PC-3 (cell line): ENCODE data around the gene NTNG1. TPM values are rescaled to one million over a fixed set of nuclear protein-coding genes. Genes with fewer than 3 reads are reported as not detected.

Experiments
- ATAC-seq: fragments of 200-7000 bp; cut with Tn5 transposase; 2 replicates; pipeline ENCODE4 v1.9.1; 2020; ENCODE audit warnings: mild to moderate bottlenecking, moderate library complexity
- BruUV-seq: library from RNA; stranded (reverse); fragments of 400-500 nt; replicated peaks from 2 replicates; lab custom pipeline; 2021; lab: Mats Ljungman, UMichigan
- CTCF ChIA-PET: fragments of 300-600 bp; sonication (Branson Sonifier 250); formaldehyde crosslinking; loops from one replicate; lab custom pipeline; 2022; ENCODE audit warnings: antibody characterized with exemption; lab: Charles Lee
- POLR2A ChIA-PET: fragments of 300-600 bp; sonication (Branson Sonifier 250); formaldehyde crosslinking; loops from one replicate; lab custom pipeline; 2022; ENCODE audit warnings: antibody characterized with exemption; ENCODE audit not compliant: unreplicated experiment; lab: Charles Lee
- DNase-seq: peaks from one replicate; pipeline ENCODE4 v3.0.0-alpha.2; 2015
- H2AFZ ChIP-seq: fragments of 300-600 bp; sonication (generic); 2 replicates; pipeline ENCODE4 v1.6.0; 2016; ENCODE audit warnings: antibody characterized with exemption, low read length
- H3F3A ChIP-seq: fragments of 300-600 bp; sonication (generic); one replicate; pipeline ENCODE4 v1.6.0; 2017; ENCODE audit warnings: antibody characterized with exemption, low read length, control low read depth, mild to moderate bottlenecking; ENCODE audit not compliant: unreplicated experiment
- H3K27ac ChIP-seq: fragments of 300-600 bp; sonication (generic); 2 replicates; pipeline ENCODE4 v1.5.1; 2016; ENCODE audit warnings: mild to moderate bottlenecking, low read length
- H3K27me3 ChIP-seq: fragments of 300-600 bp; sonication (generic); 2 replicates; pipeline ENCODE4 v1.6.1; 2016; ENCODE audit warnings: low read length, mixed read lengths
- H3K36me3 ChIP-seq: fragments of 300-600 bp; sonication (generic); 2 replicates; pipeline ENCODE4 v1.6.1; 2016; ENCODE audit warnings: low read depth, mixed run types, low read length, mixed read lengths
- H3K4me1 ChIP-seq: fragments of 300-600 bp; sonication (generic); 2 replicates; pipeline ENCODE4 v1.5.1; 2016; ENCODE audit warnings: low read length; ENCODE audit not compliant: insufficient read depth
- H3K4me2 ChIP-seq: fragments of 300-600 bp; sonication (generic); 2 replicates; pipeline ENCODE4 v1.6.0; 2016; ENCODE audit warnings: low read length
- H3K4me3 ChIP-seq: fragments of 300-600 bp; sonication (generic); 2 replicates; pipeline ENCODE4 v1.5.1; 2016; ENCODE audit warnings: mild to moderate bottlenecking, low read length, mixed read lengths
- H3K79me2 ChIP-seq: fragments of 300-600 bp; sonication (generic); 2 replicates; pipeline ENCODE4 v1.6.1; 2017; ENCODE audit warnings: low read length, mixed read lengths
- H3K9ac ChIP-seq: fragments of 300-600 bp; sonication (generic); 2 replicates; pipeline ENCODE4 v1.6.0; 2016; ENCODE audit warnings: mild to moderate bottlenecking, low read length
- H3K9me2 ChIP-seq: fragments of 300-600 bp; sonication (generic); replicated peaks from 2 replicates; pipeline ENCODE4 v1.6.1; 2016; ENCODE audit warnings: mixed run types, low read length, mixed read lengths
- H3K9me3 ChIP-seq: fragments of 300-600 bp; sonication (generic); 2 replicates; pipeline ENCODE4 v1.6.1; 2016; ENCODE audit warnings: low read length, mixed read lengths
- H4K20me1 ChIP-seq: fragments of 300-600 bp; sonication (generic); 2 replicates; pipeline ENCODE4 v1.6.1; 2016; ENCODE audit warnings: low read length, mixed read lengths
- EZH2 ChIP-seq: fragments of 300-600 bp; sonication (generic); IDR thresholded peaks from one replicate; pipeline ENCODE4 v1.6.1; 2017; ENCODE audit warnings: antibody characterized with exemption, mild to moderate bottlenecking, low read length; ENCODE audit not compliant: unreplicated experiment
- EZH2phosphoT487 ChIP-seq: fragments of 300-600 bp; sonication (generic); IDR thresholded peaks from 2 replicates; pipeline ENCODE4 v1.6.1; 2018; ENCODE audit warnings: mild to moderate bottlenecking, antibody characterized with exemption, low read length, borderline replicate concordance
- intact Hi-C: fragments of 100-400 bp; cut with micrococcal nuclease; formaldehyde crosslinking; loops from 2 replicates; pipeline ENCODE4 v1.9.0; 2023
- total RNA-seq: library from RNA; depleted of rRNA; stranded (reverse); fragments of >200 nt; gene quantifications from 2 replicates; pipeline ENCODE4 v1.2.3, GENCODE V29; 2014
- TF ChIP-seq, protein P1 (sequence below): fragments of 300-600 bp; sonication (generic); conservative IDR thresholded peaks from 2 replicates; pipeline ENCODE4 v1.5.1; 2017; ENCODE audit warnings: antibody characterized with exemption, low read depth, mild to moderate bottlenecking, low read length

Gene NTNG1
- total RNA-seq, 1 experiment from 2014 or later: 6.7 TPM

DNA sequence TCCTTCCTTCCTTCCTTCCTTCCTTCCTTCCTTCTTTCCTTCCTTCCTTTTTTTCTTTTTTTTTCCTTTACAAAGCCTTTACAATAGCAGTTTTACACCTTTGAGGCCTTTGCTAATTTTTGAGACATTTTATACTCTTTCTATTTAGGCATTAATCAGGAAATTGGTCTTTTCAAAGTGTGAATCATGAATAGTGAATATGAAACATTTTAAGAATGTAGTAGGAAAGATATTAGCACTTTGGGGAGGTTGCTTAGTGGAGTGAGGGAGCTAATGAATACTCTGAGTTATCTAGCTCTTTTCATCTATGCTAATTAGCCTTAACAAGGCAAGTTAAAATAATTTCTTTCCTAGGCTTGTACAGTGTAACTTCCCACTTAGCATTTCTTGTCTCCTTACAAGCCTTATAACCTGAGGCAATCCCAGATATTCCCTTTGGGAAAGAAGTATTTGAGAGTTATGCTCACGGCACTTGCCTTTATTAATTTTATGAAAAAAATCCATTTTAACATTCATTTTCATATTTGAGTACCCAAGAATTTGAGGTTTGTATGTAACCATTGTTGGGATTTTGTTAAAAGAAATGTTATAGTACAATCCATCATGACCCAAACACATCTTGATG lies 122.6 kb downstream of the NTNG1 start:
- peak overlapping the region; percentile 28; the same call in 1 of the 2 replicates for H3K9ac ChIP-seq
- H3K36me3 ChIP-seq: no peaks in the 10 kb centered on the region
- no peak overlapping the region for H3K4me3 ChIP-seq
- ChIA-PET POLR2A (no interaction called here), CTCF (no interaction called here)
- no peaks in the 10 kb centered on the region for H3K9me3 ChIP-seq
- no peaks in the 10 kb centered on the region for H3F3A ChIP-seq
- BruUV-seq: no TSS peak
- no peaks in the 10 kb centered on the region for H3K9me2 ChIP-seq
- peak overlapping the region; percentile 80 for H3K27ac ChIP-seq
- no peak for DNase-seq
- H3K4me1 ChIP-seq: peaks cover 36% of the 10 kb centered on the region
- peak overlapping the region; percentile 29 for H3K4me2 ChIP-seq
- H3K79me2 ChIP-seq: no peaks in the 10 kb centered on the region
- TF ChIP-seq EZH2: no peak
- TF ChIP-seq, protein P1, sequence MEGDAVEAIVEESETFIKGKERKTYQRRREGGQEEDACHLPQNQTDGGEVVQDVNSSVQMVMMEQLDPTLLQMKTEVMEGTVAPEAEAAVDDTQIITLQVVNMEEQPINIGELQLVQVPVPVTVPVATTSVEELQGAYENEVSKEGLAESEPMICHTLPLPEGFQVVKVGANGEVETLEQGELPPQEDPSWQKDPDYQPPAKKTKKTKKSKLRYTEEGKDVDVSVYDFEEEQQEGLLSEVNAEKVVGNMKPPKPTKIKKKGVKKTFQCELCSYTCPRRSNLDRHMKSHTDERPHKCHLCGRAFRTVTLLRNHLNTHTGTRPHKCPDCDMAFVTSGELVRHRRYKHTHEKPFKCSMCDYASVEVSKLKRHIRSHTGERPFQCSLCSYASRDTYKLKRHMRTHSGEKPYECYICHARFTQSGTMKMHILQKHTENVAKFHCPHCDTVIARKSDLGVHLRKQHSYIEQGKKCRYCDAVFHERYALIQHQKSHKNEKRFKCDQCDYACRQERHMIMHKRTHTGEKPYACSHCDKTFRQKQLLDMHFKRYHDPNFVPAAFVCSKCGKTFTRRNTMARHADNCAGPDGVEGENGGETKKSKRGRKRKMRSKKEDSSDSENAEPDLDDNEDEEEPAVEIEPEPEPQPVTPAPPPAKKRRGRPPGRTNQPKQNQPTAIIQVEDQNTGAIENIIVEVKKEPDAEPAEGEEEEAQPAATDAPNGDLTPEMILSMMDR: no peak
- TF ChIP-seq EZH2phosphoT487: no peak
- no peaks in the 10 kb centered on the region for H4K20me1 ChIP-seq
- intact Hi-C loops: loop anchor here (10.0 kb wide), 1 partner anchor 171 kb away; no protein-coding TSS in a partner anchor
- no peak overlapping the region for H2AFZ ChIP-seq
- H3K27me3 ChIP-seq: no peaks in the 10 kb centered on the region
- ATAC-seq: no peak

DNA sequence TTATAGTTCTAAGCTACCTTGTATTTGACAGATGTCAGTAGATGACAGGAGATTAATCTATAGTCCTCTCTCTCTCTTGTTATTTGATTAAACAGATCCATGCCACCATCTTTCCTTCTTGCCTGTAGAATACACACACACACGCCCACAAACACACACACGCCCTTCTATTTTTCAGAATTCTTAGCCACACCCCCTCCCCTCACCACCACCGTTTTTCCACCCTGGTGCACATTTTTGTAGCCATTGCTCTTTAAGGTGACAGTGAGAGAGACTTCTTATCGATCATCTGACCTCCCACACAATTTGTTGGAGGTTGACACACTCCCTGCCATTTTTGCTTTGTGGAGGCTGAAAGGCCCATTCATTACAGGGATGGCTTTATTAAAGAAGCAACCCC lies 123.2 kb downstream of the NTNG1 start:
- Histone ChIP-seq H3K79me2 (no peaks in the 10 kb centered on the region), H3K9ac (no peak overlapping the region), H3K9me3 (no peaks in the 10 kb centered on the region), H3K27me3 (no peaks in the 10 kb centered on the region), H2AFZ (no peak overlapping the region), H3K4me3 (no peak overlapping the region), H3K9me2 (no peaks in the 10 kb centered on the region), H4K20me1 (no peaks in the 10 kb centered on the region), H3F3A (no peaks in the 10 kb centered on the region), H3K27ac (peak overlapping the region; percentile 80), H3K36me3 (no peaks in the 10 kb centered on the region), H3K4me1 (peaks cover 36% of the 10 kb centered on the region), H3K4me2 (peak overlapping the region; percentile 29)
- no peak for ATAC-seq
- intact Hi-C loops: loop anchor here (10.0 kb wide), 1 partner anchor 171 kb away; no protein-coding TSS in a partner anchor
- ChIA-PET POLR2A (no interaction called here), CTCF (no interaction called here)
- BruUV-seq: no TSS peak
- no peak for TF ChIP-seq EZH2phosphoT487
- no peak for TF ChIP-seq EZH2
- TF ChIP-seq, protein P1: no peak
- no peak for DNase-seq

DNA sequence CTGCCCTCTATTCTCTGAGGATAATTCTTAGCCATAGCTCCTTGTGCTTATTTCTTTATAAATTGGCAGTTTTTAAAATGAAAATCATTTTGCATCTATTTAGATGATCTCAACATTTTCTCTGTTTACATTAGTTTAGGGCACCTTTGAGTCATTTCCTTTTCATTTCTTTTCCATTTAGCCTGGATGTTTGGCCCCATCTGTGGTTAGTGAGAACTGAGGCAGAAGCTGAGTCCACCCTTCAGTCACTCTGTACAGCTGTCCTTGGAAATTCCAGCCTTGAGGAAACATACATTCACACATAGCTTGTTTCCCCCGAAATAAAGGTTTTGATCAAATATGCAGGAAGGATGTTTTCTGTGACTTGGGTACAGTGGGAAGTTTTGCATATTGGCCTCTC lies 123.7 kb downstream of the NTNG1 start:
- no peak overlapping the region for H3K4me3 ChIP-seq
- H3K27ac ChIP-seq: peak overlapping the region; percentile 80
- no peaks in the 10 kb centered on the region for H4K20me1 ChIP-seq
- no peak overlapping the region for H2AFZ ChIP-seq
- H3K9ac ChIP-seq: no peak overlapping the region
- no peaks in the 10 kb centered on the region for H3K9me2 ChIP-seq
- TF ChIP-seq, protein P1: no peak
- no peak for TF ChIP-seq EZH2
- POLR2A ChIA-PET: no interaction called here
- H3K79me2 ChIP-seq: no peaks in the 10 kb centered on the region
- H3K4me1 ChIP-seq: peaks cover 36% of the 10 kb centered on the region
- no TSS peak for BruUV-seq
- DNase-seq (peak; percentile 75), ATAC-seq (peak; percentile 72)
- CTCF ChIA-PET: interaction anchor here (0.7 kb wide), 1 partner anchor 73 kb away, joined by 3 read pairs; no protein-coding TSS in a partner anchor
- intact Hi-C loops: loop anchor here (10.0 kb wide), 1 partner anchor 170 kb away; no protein-coding TSS in a partner anchor
- no peaks in the 10 kb centered on the region for H3K36me3 ChIP-seq
- no peaks in the 10 kb centered on the region for H3K27me3 ChIP-seq
- H3K4me2 ChIP-seq: peak overlapping the region; percentile 29
- no peaks in the 10 kb centered on the region for H3F3A ChIP-seq
- H3K9me3 ChIP-seq: no peaks in the 10 kb centered on the region
